Suppressor macrophage treated with lipopolysaccharide for 1 hour (primary cell): Measurements from ENCODE around the gene PROP1.
"Not testable (repeated sequence)": the region's sequence is repeated elsewhere in the genome, so short reads cannot be mapped to it uniquely, and the experiment has no call there.

Experiments used
- DNase-seq, 3 donors: peaks; one replicate each; pipeline ENCODE4 v3.0.0-alpha.2; 2020 to 2022

Gene PROP1

GRCh38 chr5:177982072-177982727 is 13.8 kb downstream of the PROP1 start:
- DNase-seq = peak in 2 of 3 donors; percentile 19 to 42

GRCh38 chr5:177981296-177982071 is 14.6 kb downstream of the PROP1 start:
- DNase-seq = no peak

GRCh38 chr5:177980743-177981151 is 15.3 kb downstream of the PROP1 start:
- no peak for DNase-seq

- DNase-seq = not testable (repeated sequence)
Measured at GRCh38 chr5:177977600-177977999, 18.4 kb downstream of the PROP1 start.

GRCh38 chr5:177973066-177973635 is 22.9 kb downstream of the PROP1 start:
- peak; percentile 10 to 21 (median 13) for DNase-seq

- no peak for DNase-seq
Measured at GRCh38 chr5:177972613-177973012, 23.4 kb downstream of the PROP1 start.

GRCh38 chr5:177972014-177972413 is 24.0 kb downstream of the PROP1 start:
- not testable (repeated sequence) for DNase-seq

- no peak for DNase-seq
Measured at GRCh38 chr5:177968661-177969211, 27.3 kb downstream of the PROP1 start.

GRCh38 chr5:177967221-177967887 is 28.7 kb downstream of the PROP1 start:
- no peak for DNase-seq

- no peak for DNase-seq
Measured at GRCh38 chr5:177966839-177967166, 29.2 kb downstream of the PROP1 start.

- DNase-seq = no peak
Measured at GRCh38 chr5:177966009-177966838, 29.8 kb downstream of the PROP1 start.

- DNase-seq = no peak
Measured at GRCh38 chr5:177964471-177964870, 31.6 kb downstream of the PROP1 start.

- no peak for DNase-seq
Measured at GRCh38 chr5:177963966-177964365, 32.1 kb downstream of the PROP1 start.

- DNase-seq = no peak
Measured at GRCh38 chr5:177959315-177959714, 36.7 kb downstream of the PROP1 start.

GRCh38 chr5:177958696-177959095 is 37.3 kb downstream of the PROP1 start:
- DNase-seq = no peak

GRCh38 chr5:177957241-177957640 is 38.8 kb downstream of the PROP1 start:
- DNase-seq = no peak

- not testable (repeated sequence) for DNase-seq
Measured at GRCh38 chr5:177953101-177953500, 42.9 kb downstream of the PROP1 start.

- DNase-seq = not testable (repeated sequence)
Measured at GRCh38 chr5:177949656-177950055, 46.4 kb downstream of the PROP1 start.

- not testable (repeated sequence) for DNase-seq
Measured at GRCh38 chr5:177949065-177949464, 47.0 kb downstream of the PROP1 start.

- DNase-seq = not testable (repeated sequence)
Measured at GRCh38 chr5:177947912-177948311, 48.1 kb downstream of the PROP1 start.

- DNase-seq = peak in 2 of 3 donors; percentile 4 to 26
Measured at GRCh38 chr5:177945601-177946283, 50.3 kb downstream of the PROP1 start.

- not testable (repeated sequence) for DNase-seq
Measured at GRCh38 chr5:177945145-177945544, 50.9 kb downstream of the PROP1 start.
